Right ventricle myocardium inferior (tissue), 1 donor: ENCODE results near the gene NUPR1. TPM values are rescaled to one million over a fixed set of nuclear protein-coding genes. Genes with fewer than 3 reads are reported as not detected.
"Not testable (repeated sequence)": the region's sequence is repeated elsewhere in the genome, so short reads cannot be mapped to it uniquely, and the experiment has no call there.

Experiments used
- ATAC-seq: fragments of 200-7000 bp; cut with Tn5 transposase; one replicate; pipeline ENCODE4 v1.9.1; 2020; ENCODE audit warnings: mild to moderate bottlenecking, moderate library complexity
- DNase-seq: peaks from one replicate; pipeline ENCODE4 v3.0.0; 2021; ENCODE audit errors: missing footprints
- intact Hi-C: fragments of 100-400 bp; cut with DNase I; formaldehyde crosslinking; loops from one replicate; pipeline ENCODE4 v1.11.0; 2022
- long read RNA-seq: library from polyadenylated mRNA; unstranded; transcript quantifications from one replicate; pipeline ENCODE4 v2.0.0, GENCODE V29; 2021
- total RNA-seq: library from RNA; stranded (reverse); fragmentation: NEBNext Ultra II Directional; extraction: Animal tissue kit (Norgen Biotek cat#: 25700); gene quantifications from one replicate; pipeline ENCODE4 v1.2.1, GENCODE V29; 2021
- donor health status: DM: no; HTN: yes; CAD: no; lungs with severe emphysema.

Gene NUPR1, protein sequence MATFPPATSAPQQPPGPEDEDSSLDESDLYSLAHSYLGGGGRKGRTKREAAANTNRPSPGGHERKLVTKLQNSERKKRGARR
- 49.6 TPM for total RNA-seq
- long read RNA-seq, full-length matches to known transcripts = 27 of 30 reads
- long read RNA-seq, partial matches to known transcripts = 3 of 30 reads
- long read RNA-seq, other reads (novel, unspliced or antisense) = 0 of 30 reads

- peak; percentile 98 for ATAC-seq
- intact Hi-C loops = no loop called here
- peak; percentile 93 for DNase-seq
Observed at GRCh38 chr16:28538733-28539596, at the start of gene NUPR1. Gene NUPR1 (minus strand): TSS chr16:28538974. CDS start chr16:28538907, 67 bp downstream.

- ATAC-seq (no peak), DNase-seq (no peak)
- intact Hi-C loops = no loop called here
Observed at GRCh38 chr16:28587386-28587785, 48.6 kb upstream of the NUPR1 start.

- ATAC-seq (no peak), DNase-seq (no peak)
- intact Hi-C loops = no loop called here
Observed at GRCh38 chr16:28586466-28586865, 47.7 kb upstream of the NUPR1 start.

GRCh38 chr16:28585674-28586073 is 46.9 kb upstream of the NUPR1 start:
- intact Hi-C loops = no loop called here
- ATAC-seq = no peak
- no peak for DNase-seq

- ATAC-seq = no peak
- intact Hi-C loops = no loop called here
- no peak for DNase-seq
Observed at GRCh38 chr16:28580726-28581315, 42.0 kb upstream of the NUPR1 start.

GRCh38 chr16:28575446-28576109 is 36.8 kb upstream of the NUPR1 start:
- intact Hi-C loops = no loop called here
- DNase-seq = no peak
- no peak for ATAC-seq

DNA sequence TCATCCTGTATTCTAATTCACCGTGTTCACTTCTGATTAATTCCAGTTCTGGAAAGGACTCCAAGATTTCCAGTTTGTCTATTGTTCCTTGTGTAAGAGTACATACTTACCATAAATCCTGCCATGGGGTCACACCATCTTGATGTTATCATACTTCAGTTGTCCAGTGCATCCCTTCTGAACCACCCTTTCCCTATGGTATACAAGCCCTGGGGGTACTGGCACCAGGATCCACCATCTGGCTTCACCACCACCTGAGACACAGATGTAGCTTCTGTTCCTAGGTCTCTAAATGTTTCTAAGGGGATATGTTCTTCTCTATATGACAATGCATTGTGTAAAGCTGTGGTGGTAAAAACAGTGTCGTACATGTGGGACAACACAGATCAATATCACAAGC is 36.2 kb upstream of the NUPR1 start:
- no peak for ATAC-seq
- intact Hi-C loops = no loop called here

DNA sequence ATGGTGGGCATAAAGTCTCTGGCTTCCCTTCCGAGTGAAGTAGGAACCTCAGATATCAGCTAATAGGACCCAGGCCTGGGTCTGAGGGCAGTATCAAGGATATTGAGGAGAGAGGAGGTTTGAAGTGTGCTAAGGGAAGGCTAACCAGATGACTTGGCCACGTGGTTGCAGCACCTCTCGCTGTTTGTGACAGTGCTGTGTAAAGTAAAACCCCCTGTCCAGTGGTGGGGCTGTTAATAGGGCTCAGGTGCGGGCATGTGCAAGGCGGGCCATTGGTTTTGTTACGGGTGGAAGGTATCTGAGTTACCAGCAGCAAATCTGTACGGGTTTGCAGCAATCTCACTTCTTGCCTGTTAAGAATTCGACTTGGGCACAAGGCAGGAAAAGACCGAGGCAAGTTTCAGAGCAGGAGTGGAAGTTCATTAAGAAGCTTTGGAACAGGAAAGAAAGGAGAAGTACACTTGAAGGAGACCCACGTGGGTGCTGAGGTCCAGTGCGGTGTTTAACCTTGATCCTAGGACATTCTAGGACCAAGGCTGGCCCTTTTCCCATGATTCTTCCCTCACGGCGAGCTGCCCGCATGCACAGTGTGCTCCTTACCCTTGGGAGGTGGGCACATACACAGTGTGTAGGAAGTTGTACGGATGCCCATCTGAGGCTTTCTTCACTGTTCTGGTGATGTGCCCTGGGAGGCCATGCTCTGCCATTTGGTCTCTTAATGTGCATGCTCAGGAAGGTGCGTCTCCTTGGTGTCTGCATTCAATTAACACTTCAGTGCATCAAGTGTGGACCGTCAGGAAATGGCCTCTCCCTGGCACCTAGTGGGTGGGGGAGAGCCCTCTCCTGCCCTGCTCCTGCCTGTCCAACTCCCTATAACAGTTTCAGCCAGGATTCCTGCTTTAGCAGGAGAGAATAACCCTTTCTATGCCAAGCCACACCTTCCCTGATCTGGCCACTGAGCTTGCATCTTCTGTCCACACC is 35.3 kb upstream of the NUPR1 start:
- intact Hi-C loops = no loop called here
- DNase-seq (no peak), ATAC-seq (no peak)

More for the DNA sequence above, 36.2 kb upstream of the NUPR1 start:
- DNase-seq = no peak

DNA sequence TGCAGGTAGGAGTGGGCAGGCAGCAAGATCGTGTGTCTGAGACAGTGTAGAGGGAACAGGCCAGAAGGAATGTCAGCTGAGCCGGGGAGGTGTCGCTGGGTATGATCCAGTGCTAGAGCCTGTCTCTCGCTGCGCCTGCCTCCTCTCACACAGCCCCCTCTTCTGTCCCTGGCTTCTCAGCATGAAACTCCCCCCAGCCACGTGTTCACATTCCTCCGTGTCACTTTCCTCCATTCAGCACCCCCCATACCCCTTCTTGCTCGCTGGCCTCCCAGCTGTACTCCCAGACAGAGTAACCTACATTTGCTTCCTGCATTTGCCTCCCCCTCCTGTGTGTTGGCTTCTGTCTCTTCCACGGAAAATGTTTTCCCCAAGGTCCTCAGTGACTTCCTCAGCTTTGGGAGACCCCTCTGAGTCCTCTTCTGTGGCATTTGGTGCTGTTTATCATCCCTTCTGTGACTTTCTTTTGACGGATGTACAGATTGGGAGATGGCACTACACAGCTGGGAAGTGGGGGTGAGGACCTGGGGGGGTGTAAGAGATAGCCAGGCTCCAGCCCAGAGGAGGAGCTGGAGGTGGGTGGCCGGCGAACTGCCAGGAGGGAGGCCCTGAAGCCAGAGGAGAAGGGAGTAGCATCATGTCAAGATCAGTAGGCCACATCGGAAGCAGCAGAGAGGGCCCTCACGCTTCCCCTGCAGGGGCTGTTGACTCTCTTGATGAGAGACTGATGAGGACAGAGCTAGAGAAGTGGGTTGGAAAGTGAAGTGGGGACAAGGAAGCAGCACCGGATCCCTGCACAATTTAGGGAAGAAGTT is 34.1 kb upstream of the NUPR1 start:
- DNase-seq (peak; percentile 71), ATAC-seq (peak; percentile 92)
- intact Hi-C loops = no loop called here

- no peak for ATAC-seq
- DNase-seq = no peak
- intact Hi-C loops = no loop called here
Observed at GRCh38 chr16:28569968-28570752, 31.4 kb upstream of the NUPR1 start.

DNA sequence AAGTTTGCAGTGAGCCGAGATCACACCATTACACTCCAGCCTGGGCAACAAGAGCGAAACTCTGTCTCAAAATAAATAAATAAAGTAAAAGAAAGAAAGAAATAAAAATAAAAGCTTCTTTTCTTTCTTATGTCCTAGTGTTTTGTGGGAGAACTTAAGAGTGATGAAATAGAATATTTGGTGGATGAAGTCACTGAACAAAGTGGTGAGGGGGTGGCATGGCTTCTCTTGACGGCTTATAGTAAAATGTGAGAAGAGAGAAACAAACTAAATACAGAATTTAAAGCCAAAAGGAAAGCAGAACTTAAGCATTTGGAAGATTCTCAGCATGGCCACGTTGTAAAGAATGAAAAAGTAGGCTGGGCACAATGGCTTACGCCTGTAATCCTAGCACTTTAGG is 30.2 kb upstream of the NUPR1 start:
- DNase-seq (no peak), ATAC-seq (no peak)
- intact Hi-C loops = no loop called here

DNA sequence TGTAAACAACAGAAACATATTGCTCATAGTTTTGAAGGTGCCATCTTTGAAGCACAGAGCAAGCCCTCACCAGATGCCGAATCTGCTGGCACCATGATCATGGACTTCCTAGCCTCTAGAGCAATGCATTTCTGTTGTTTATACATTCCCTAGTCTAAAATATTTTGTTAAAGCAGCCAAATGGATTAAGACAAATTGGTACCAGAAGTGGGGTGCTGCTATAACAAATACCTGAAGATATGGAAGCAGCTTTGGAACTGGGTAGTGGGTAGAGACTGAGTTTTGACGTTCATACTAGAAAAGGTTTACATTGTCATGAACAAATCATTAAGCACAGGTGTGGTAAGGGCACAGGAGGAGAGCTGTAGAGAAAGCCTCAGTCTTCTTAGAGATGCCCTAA is 28.5 kb upstream of the NUPR1 start:
- intact Hi-C loops = no loop called here
- ATAC-seq = no peak

GRCh38 chr16:28566233-28566925 is 27.6 kb upstream of the NUPR1 start:
- DNase-seq, ATAC-seq, intact Hi-C loops: not testable (repeated sequence)

More for the DNA sequence above, 28.5 kb upstream of the NUPR1 start:
- no peak for DNase-seq

- DNase-seq (no peak), ATAC-seq (no peak)
- intact Hi-C loops = no loop called here
Observed at GRCh38 chr16:28563218-28563617, 24.4 kb upstream of the NUPR1 start.

DNA sequence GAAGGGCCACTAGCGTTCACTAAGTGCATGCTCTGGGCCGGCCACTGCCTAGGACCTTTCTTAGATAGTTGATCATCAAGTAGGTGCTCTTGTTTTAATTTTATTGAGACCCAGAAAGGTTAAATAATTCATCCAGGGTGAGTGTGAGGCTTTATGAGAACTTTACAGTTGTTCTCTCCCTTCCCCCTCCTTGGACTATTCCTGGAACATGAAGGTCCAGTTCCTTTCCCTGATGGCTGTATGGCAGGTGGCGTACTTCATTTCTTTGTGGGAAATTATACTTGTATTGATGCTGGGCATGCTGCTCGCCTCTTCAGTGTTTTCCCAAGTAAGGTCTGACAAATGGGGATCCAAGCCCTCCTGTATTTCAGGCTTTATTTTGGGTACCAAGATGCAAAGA is 23.4 kb upstream of the NUPR1 start:
- no peak for ATAC-seq
- intact Hi-C loops = no loop called here
- DNase-seq = no peak

GRCh38 chr16:28561557-28562187 is 22.9 kb upstream of the NUPR1 start:
- DNase-seq (no peak), ATAC-seq (no peak)
- intact Hi-C loops = no loop called here
